ENCODE measurements around the gene SPIB. TPM values are rescaled to one million over a fixed set of nuclear protein-coding genes. Genes with fewer than 3 reads are reported as not detected.

Gene SPIB
- total and polyA plus RNA-seq, 2 of the 4 experiments (the other 2 are of a cell fraction) = not detected

- Histone ChIP-seq H3K79me1 (ENCODE audit: low read depth in 1 of 2, low read length in 2 of 2) (no peaks in the 10 kb centered on the region), H3K56ac (ENCODE audit: extremely low read depth, insufficient read depth, low read length) (no peak overlapping the region), H3K4me2 (ENCODE audit: low read depth, low read length) (no peak overlapping the region), H2AK5ac (ENCODE audit: low read depth, low read length) (no peak overlapping the region), H3K36me3 (ENCODE audit: control insufficient read depth, insufficient read depth, low read length) (peaks cover 7% of the 10 kb centered on the region), H2BK15ac (ENCODE audit: low read depth, low read length) (no peak overlapping the region), H3K9me3 (ENCODE audit: control insufficient read depth, insufficient read depth, low read length) (no peaks in the 10 kb centered on the region), H4K20me1 (ENCODE audit: insufficient read depth, low read length) (no peaks in the 10 kb centered on the region), H3K23ac (ENCODE audit: low read depth, low read length) (no peak overlapping the region), H3K4me1 (ENCODE audit: control insufficient read depth, insufficient read depth, low read length) (no peaks in the 10 kb centered on the region), H3K9ac (ENCODE audit: low read depth, low read length) (no peak overlapping the region), H2AK9ac (replicated peaks; ENCODE audit: low read depth, low read length, poor library complexity) (no peak overlapping the region), H2BK5ac (ENCODE audit: low read depth, low read length, poor library complexity, severe bottlenecking) (no peak overlapping the region), H2BK120ac (ENCODE audit: low read depth, low read length) (no peak overlapping the region), H3K27ac (ENCODE audit: insufficient read depth, low read length) (no peak overlapping the region), H3K14ac (replicated peaks; ENCODE audit: low read depth, low read length) (no peak overlapping the region), H4K91ac (ENCODE audit: insufficient read depth, low read depth, low read length) (no peak overlapping the region), H3K4me3 (ENCODE audit: insufficient read depth, low read depth, low read length) (no peak overlapping the region), H4K5ac (ENCODE audit: low read depth, low read length) (no peak overlapping the region), H3K9me1 (ENCODE audit: insufficient read depth, low read length) (no peaks in the 10 kb centered on the region), H3K27me3 (ENCODE audit: control insufficient read depth, insufficient read depth, low read length) (peaks cover 2% of the 10 kb centered on the region; the same call in 1 of the 2 replicates), H3K18ac (ENCODE audit: low read depth, low read length) (no peak overlapping the region), H4K8ac (ENCODE audit: low read depth in 2 of 2, low read length in 2 of 2) (no peak overlapping the region), H3K4ac (ENCODE audit: low read depth, low read length) (no peak overlapping the region), H2AFZ (replicated peaks; ENCODE audit: low read length, poor library complexity) (peak overlapping the region; percentile 32), H2BK20ac (ENCODE audit: low read depth, low read length) (no peak overlapping the region)
- no TSS peak for BruUV-seq (replicated peaks)
- POLR2A ChIA-PET (ENCODE audit: unreplicated experiment) = no interaction called here
- dilution Hi-C loops (cut with HindIII; ENCODE audit: low sequenced_read_pairs, unreplicated experiment) = no loop called here
- ATAC-seq (ENCODE audit: low read depth) (no peak), DNase-seq (no peak)
- TF ChIP-seq RCOR1 (IDR thresholded peaks at IDR 0.05; ENCODE audit: insufficient replicate concordance, low read length) (no peak), RFX5 (IDR thresholded peaks at IDR 0.05; ENCODE audit: low read depth, low read length) (no peak), FOS (IDR thresholded peaks at IDR 0.05; ENCODE audit: low read depth, low read length) (no peak), RAD21 (IDR thresholded peaks at IDR 0.05; ENCODE audit: low read length) (no peak), NFE2L2 (IDR thresholded peaks at IDR 0.05; ENCODE audit: low read depth, low read length) (no peak), USF2 (IDR thresholded peaks at IDR 0.05; ENCODE audit: low read depth, low read length) (no peak), BHLHE40 (IDR thresholded peaks at IDR 0.05; ENCODE audit: low read depth, low read length) (no peak), MAFK (IDR thresholded peaks at IDR 0.05; ENCODE audit: low read depth, low read length) (no peak), CTCF (conservative IDR thresholded peaks at IDR 0.05; ENCODE audit: low read depth, low read length) (no peak), SMC3 (IDR thresholded peaks at IDR 0.05; ENCODE audit: low read depth, low read length) (no peak), MAZ (IDR thresholded peaks at IDR 0.05; ENCODE audit: borderline replicate concordance, low read depth, low read length) (no peak), CHD1 (IDR thresholded peaks at IDR 0.05; ENCODE audit: low read depth, low read length) (no peak), POLR2A (IDR thresholded peaks at IDR 0.05; ENCODE audit: low read depth, low read length) (no peak), ELK1 (IDR thresholded peaks at IDR 0.05; ENCODE audit: borderline replicate concordance, low read depth, low read length) (no peak), MXI1 (IDR thresholded peaks at IDR 0.05; ENCODE audit: borderline replicate concordance, low read depth, low read length) (no peak), CEBPB (IDR thresholded peaks at IDR 0.05; ENCODE audit: low read depth, low read length) (no peak)
- CTCF ChIA-PET = no interaction called here
- intact Hi-C loops (cut with micrococcal nuclease) = no loop called here
- no CpG with 5 or more reads among the region's 21 CpGs for WGBS, 2 experiments (ENCODE audit: extremely low coverage in 2 of 2, insufficient read length in 1 of 2)
- in situ Hi-C loops (cut with MboI; ENCODE audit: low sequenced_read_pairs) = no loop called here
Measured at GRCh38 chr19:50413531-50413930, 5.2 kb upstream of the SPIB start.
